Fibroblast of the conjunctiva (primary cell): ENCODE measurements around the gene DLG2.
A peak's percentile ranks its signal among the peaks of the same experiment; 100 is the strongest.

Experiments used
- DNase-seq: peaks from one replicate; pipeline ENCODE4 v3.0.0-alpha.2; 2010; ENCODE audit warnings: low read depth

The DLG2 gene

GRCh38 chr11:83677730-83678129, 1949.4 kb downstream of the DLG2 start:
- DNase-seq = no peak

DNA sequence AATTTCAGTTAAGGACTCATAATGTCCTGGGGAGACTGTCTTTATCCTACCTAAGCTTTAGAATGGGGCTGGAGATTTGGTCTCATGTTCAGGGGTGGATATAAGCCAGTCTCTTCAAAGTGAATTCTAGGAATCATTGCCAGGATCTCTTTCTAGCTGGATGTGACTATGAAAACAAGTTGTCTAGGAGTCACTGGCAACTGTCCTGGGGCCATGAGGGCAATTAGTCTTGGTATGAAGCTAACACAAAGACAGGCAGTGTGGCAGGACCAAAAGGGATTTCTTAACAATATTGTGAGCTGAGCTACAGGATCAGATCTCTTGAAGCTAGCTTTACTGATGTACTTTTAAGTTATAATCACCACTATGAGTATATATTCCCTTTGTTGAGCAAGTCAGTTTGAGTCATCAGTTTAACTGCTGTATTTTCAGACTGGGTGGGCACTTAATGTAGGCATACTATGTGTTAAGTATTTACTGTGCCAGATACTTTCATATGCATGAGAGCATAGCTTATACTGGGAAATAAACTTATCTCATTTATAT, 1951.0 kb downstream of the DLG2 start:
- no peak for DNase-seq

GRCh38 chr11:83674102-83674896, 1952.8 kb downstream of the DLG2 start:
- no peak for DNase-seq

DNA sequence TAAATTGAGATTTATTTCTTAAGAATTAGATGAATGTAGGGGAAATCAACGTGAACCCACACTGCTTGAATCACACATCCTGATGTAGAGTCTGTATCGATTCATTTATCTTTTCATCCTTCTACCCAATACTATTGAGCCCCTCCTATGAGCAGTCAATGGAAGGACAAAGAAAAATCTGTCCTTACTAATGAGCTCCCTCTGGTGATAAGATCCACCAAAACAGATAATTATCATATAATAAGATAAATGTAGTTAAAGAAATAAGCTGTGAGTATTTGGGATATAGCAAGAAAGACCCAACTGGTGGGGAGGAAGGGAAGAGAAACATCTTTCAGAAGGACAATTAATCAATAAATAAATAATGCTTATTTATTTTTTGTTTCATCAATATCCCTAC, 1955.9 kb downstream of the DLG2 start:
- no peak for DNase-seq

- no peak for DNase-seq
Measured at GRCh38 chr11:83666149-83666548, 1961.0 kb downstream of the DLG2 start.

- no peak for DNase-seq
Measured at GRCh38 chr11:83663988-83664387, 1963.2 kb downstream of the DLG2 start.

- no peak for DNase-seq
Measured at GRCh38 chr11:83663446-83663845, 1963.7 kb downstream of the DLG2 start.

GRCh38 chr11:83662494-83662893, 1964.7 kb downstream of the DLG2 start:
- DNase-seq = no peak

GRCh38 chr11:83661491-83662350, 1965.4 kb downstream of the DLG2 start:
- no peak for DNase-seq

DNA sequence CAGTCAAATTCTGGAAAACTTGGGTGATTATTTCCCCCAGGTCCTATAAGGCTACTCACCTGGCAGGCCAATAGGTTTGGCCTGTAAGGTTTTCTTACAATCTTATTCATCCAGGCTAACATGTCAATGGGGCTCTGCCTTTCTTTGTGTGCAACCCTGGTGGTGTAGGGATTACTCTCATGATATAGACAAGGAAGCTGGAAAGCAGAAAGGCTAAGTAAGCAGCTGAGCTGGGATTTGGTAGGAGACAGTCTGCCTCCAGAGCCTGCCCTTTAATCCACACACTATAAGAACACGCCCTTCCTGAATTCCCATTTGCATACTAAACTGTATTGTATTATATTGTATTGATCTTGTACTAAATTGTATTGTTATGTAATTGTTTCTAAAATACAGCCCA, 1967.7 kb downstream of the DLG2 start:
- no peak for DNase-seq

GRCh38 chr11:83656796-83657330, 1970.3 kb downstream of the DLG2 start:
- no peak for DNase-seq

DNA sequence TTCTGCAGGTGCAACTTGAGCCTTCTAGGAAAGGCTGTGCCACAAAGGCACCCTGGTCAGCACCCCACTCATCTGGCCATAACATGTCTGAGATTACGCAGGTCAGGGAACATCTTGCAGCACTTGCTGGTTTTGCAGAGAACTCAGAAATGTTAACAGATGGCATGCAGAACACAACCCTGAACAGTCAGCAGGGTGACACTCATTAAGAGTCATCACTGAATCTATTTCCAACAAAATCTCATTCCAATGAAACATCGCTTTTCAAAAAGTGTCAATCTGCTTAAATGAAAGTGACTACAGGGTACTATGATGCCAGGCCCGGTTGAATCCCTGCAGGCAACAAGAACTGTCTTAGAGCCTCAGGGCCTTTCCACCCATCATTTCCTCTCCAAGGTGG, 1971.2 kb downstream of the DLG2 start:
- no peak for DNase-seq

GRCh38 chr11:83649528-83649855, 1977.7 kb downstream of the DLG2 start:
- no peak for DNase-seq

DNA sequence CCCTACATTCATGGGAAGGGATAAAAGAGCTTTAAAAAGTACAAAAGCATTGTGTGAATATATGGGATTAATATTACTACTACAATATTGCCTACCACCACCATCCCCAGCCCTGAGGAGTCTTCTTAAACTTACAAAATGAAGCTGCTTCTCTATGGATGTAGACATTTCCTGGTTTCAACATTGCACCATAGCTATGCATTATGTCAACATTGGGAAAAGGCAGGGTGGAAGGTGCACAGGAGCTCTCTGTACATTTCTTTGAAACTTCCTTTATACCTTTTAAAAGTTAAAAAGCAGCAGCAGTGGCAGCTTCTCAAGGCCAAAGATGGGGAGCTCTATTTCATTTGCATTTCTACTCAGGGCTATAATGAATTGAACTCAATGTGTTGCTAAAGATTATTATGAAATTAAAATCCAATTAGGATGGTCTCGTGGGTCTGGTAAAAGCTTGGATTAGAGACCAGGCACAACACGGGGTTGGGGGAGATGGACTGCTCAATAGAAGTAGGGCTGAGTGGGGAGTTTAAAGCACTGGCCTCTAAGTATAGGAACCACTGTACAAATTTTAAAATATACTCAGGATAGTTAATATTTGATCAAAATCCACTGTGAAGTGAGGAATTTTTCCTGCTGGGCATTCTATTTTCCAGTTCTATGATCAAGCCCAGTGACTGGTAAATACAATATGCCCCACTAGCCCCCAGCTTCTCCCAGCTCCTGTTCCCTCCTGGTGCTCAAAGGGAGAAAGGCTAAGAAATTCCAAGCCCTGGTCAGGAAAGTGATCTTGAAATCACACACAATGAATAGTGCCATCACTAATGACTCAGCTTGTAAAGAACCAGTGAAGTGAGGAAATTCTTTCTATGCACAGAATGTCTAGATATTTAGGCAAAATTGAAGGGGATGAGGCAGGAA, 1978.3 kb downstream of the DLG2 start:
- no peak for DNase-seq

GRCh38 chr11:83645561-83645960, 1981.6 kb downstream of the DLG2 start:
- no peak for DNase-seq

DNA sequence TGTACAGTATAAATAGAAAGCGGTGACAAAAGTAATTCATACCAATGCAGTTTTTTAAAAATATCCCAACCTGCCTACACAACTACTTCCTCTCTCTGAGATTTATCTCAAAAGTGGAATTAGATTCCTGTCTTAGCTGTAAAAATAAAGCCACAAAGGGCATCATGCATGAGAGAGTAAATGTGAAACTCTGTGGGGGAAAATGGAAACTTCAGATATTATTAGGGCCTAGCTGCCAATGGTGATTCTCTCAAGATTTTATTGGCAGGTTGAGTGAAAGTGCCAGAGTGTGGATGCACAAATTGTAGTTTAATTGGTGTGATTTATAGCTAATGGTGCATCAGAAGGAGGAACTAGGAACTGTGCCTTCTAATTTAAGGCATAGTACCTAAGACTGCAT, 1984.0 kb downstream of the DLG2 start:
- DNase-seq = no peak

DNA sequence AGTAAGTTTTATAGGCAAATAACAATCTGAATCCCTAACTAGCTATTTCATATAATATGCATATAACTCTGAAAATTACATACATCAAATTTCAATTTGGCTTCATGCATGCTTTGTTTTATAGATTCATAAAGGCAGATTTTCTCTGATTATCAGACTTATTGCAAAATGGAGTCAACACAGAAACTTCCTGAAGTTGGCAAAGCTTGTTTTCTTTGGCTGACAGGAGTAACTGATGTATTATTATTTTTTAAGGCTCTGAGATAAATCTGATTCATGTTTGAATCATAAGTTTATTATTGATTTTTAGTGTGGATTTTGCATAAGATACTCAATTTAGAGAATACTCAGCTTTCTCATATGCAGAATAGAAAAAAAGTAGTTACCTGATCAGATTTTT, 1984.6 kb downstream of the DLG2 start:
- DNase-seq = no peak

DNA sequence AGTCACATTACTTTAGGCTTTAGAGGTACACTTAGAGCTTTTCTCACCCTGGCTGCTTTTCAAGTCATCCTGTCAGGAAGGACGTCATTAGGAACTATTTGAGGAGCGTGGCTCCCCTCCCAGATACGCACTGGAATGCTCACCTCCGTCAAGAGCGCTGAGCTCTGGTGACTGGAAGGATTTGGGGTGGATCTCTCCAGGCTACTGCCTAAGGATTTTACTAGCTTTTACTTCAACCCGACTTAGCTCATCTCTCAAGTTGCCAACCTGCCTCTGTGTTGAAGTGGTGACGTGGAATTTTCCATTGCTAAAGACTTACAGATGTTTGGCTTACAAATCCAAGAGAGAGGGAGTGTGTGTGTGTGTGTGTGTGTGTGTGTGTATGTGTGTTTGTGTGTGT, 1985.6 kb downstream of the DLG2 start:
- DNase-seq = peak; percentile 95

DNA sequence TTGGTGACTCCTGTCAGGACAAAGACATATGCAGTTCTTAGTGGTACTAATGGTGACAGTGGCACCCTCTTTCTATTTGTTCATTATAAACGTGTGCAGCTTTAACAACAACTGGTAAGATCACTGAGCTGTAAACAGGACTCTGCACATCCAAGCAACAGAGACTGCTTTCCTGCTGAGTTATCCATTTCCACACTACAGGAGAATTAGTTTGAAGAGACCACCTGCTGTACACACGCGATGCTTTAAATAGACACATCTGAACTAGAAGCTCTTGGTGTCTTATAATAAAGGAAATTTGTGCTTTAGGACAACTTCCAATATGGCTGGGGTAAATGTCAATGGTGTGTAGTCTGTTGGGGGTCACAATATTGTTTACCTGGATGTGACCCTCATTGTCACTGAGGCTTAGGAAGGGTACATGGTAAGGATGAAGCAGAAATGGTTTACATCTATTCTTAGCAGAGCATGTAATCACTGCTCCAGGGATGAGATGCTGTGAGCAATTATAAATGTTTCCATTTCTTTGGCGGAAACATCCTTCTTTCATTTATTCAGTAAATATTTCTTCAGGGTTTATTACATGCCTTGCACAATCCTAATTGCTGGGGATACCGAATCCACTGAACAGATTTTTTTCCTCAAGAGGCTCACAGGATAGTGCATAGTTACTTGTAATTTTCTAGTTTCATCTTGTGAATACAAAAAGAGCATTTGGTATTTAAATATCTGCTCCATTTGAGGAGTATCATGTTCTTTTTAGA, 1987.0 kb downstream of the DLG2 start:
- DNase-seq = no peak

DNA sequence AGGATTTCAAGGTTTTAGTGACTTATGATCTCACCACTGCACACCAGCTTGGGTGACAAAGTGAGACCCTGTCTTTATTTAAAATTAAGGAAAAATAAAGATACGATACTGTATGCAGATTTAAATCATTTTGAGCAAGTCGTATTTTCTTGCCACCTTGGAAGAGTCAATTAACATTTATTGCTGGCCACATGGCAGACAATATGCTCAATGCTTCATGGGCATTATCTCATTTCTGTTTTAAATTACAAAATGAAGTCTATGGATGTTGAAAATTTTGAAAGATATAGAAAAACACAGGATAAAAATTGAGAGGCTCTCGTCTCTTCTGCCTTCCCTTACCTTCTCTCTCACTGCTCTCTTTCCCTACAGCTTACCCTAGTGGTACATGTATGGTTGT, 1992.0 kb downstream of the DLG2 start:
- DNase-seq = no peak

DNA sequence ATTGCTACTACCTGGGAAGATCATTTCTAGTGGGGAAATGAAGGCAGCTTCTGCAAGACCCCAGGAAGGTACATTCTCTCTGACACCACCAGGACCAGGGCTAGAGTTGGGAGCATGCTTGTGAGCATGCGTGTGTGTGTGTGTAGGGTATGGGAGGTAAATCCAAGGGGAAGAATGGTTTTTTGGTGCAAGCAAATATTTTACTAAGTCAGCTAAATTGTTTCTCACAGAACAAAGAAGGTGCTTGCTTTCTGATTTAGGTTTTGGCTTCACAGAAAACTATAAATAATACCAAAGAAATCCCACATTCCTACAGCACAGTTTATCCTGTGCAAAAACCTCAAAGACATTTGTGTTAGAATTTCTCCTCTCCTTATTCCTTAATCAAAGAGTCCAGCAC, 1996.9 kb downstream of the DLG2 start:
- DNase-seq = no peak
